Naive B cell (primary cell): ENCODE measurements around the gene SMYD3. TPM values are rescaled to one million over a fixed set of nuclear protein-coding genes. Genes with fewer than 3 reads are reported as not detected.
A peak's percentile ranks its signal among the peaks of the same experiment; 100 is the strongest.

Source experiments
- ATAC-seq, 2 donors: fragments of 150-1000 bp; cut with Tn5 transposase; 2 replicates each; pipeline ENCODE4 v1.10.0; 2021; ENCODE audit warnings: low read depth in 2 of 2, mild to moderate bottlenecking in 2 of 2, moderate library complexity in 2 of 2
- DNase-seq: peaks from one replicate; pipeline ENCODE4 v3.0.0; 2022
- H3K27ac Mint-ChIP-seq, 6 donors: one replicate each; pipeline ENCODE4 v1.8.0; 2020 to 2022; ENCODE audit warnings: mild to moderate bottlenecking in 6 of 6, mixed read lengths in 6 of 6, moderate library complexity in 5 of 6, inconsistent platforms in 2 of 6
- H3K27me3 Mint-ChIP-seq, 3 donors: one replicate each; pipeline ENCODE4 v1.8.0; 2021 to 2022; ENCODE audit warnings: mixed read lengths in 3 of 3, mild to moderate bottlenecking in 1 of 3
- H3K36me3 Mint-ChIP-seq, 2 donors: one replicate each; pipeline ENCODE4 v1.8.0; 2020 to 2022; ENCODE audit warnings: mixed read lengths in 2 of 2, inconsistent platforms in 1 of 2, mild to moderate bottlenecking in 1 of 2
- H3K4me1 Mint-ChIP-seq, 3 donors: one replicate each; pipeline ENCODE4 v1.8.0; 2020 to 2022; ENCODE audit warnings: mixed read lengths in 3 of 3, inconsistent platforms in 1 of 3, mild to moderate bottlenecking in 1 of 3, moderate library complexity in 1 of 3
- H3K4me3 Mint-ChIP-seq, 8 donors: one replicate each; pipeline ENCODE4 v1.8.0; 2020 to 2022; ENCODE audit warnings: mild to moderate bottlenecking in 8 of 8, mixed read lengths in 8 of 8, moderate library complexity in 8 of 8, inconsistent platforms in 2 of 8
- H3K9me3 Mint-ChIP-seq, 7 donors: one replicate each; pipeline ENCODE4 v1.8.0; 2020 to 2022; ENCODE audit warnings: mixed read lengths in 7 of 7, mild to moderate bottlenecking in 5 of 7, inconsistent platforms in 2 of 7, moderate library complexity in 1 of 7
- polyA plus RNA-seq, 6 donors: library from polyadenylated mRNA; unstranded; fragments of 300-500 nt; fragmentation: Illumina TruSeq; gene quantifications; one replicate each; pipeline ENCODE4 v1.2.3, GENCODE V29; 2021; ENCODE audit warnings: low read depth in 6 of 6

SMYD3 gene
- polyA plus RNA-seq, 6 donors from 2014 or later = 15.8 to 27.3 (median 19.5) TPM

GRCh38 chr1:246309247-246309884 is 197.7 kb downstream of the SMYD3 start:
- DNase-seq = no peak
- no peak overlapping the region for H3K27ac Mint-ChIP-seq
- H3K36me3 Mint-ChIP-seq = peaks cover 9 to 18% of the 10 kb centered on the region in 2 donors
- peaks cover 0 to 5% (median 0%) of the 10 kb centered on the region in 3 donors for H3K4me1 Mint-ChIP-seq
- no peak overlapping the region for H3K4me3 Mint-ChIP-seq
- ATAC-seq = no peak
- no peaks in the 10 kb centered on the region for H3K27me3 Mint-ChIP-seq
- peaks cover 0 to 4% (median 0%) of the 10 kb centered on the region in 7 donors for H3K9me3 Mint-ChIP-seq

- Mint-ChIP-seq H3K36me3 (peaks cover 9 to 18% of the 10 kb centered on the region in 2 donors), H3K27ac (no peak overlapping the region), H3K27me3 (no peaks in the 10 kb centered on the region), H3K4me1 (peaks cover 0 to 5% (median 0%) of the 10 kb centered on the region in 3 donors), H3K4me3 (no peak overlapping the region), H3K9me3 (peaks cover 0 to 4% (median 0%) of the 10 kb centered on the region in 7 donors)
- DNase-seq (no peak), ATAC-seq (no peak)
Observed at GRCh38 chr1:246308533-246309075, 198.5 kb downstream of the SMYD3 start.

DNA sequence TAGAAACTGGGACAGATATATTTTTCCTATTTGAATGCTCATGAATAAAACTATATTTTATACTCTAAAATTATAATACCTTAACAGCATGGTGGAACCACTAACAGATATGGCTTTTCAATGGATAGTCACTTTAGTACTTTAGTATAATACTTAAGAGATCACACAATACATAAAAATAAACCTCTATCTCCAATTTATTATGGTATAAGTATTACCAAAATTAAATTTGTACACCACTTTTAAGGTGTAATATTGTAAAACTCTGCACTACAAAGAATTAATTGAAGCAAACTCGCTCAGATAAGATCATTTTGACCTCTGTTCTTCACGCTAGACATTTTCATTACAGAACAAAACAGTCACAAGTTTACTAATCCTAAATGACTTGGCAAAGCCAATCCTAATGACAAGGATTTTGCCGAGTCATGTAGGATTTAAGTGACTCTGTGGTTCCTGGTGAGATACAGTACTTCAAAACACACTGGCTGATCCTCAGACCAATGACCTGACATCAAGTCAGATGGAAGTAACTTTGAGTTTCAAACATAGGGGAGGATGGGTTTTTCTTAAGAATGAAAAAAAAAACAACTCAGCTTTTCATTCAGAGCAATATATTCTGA is 200.6 kb downstream of the SMYD3 start:
- Mint-ChIP-seq H3K4me1 (peaks cover 0 to 5% (median 0%) of the 10 kb centered on the region in 3 donors), H3K4me3 (no peak overlapping the region), H3K9me3 (no peaks in the 10 kb centered on the region), H3K36me3 (peaks cover 5 to 11% of the 10 kb centered on the region in 2 donors), H3K27ac (no peak overlapping the region), H3K27me3 (no peaks in the 10 kb centered on the region)
- DNase-seq (no peak), ATAC-seq (no peak)

GRCh38 chr1:246304484-246305259 is 202.4 kb downstream of the SMYD3 start:
- Mint-ChIP-seq H3K9me3 (no peaks in the 10 kb centered on the region), H3K27ac (peak overlapping the region in 1 of 6 donors; percentile 60), H3K36me3 (no peaks in the 10 kb centered on the region), H3K4me1 (no peaks in the 10 kb centered on the region), H3K4me3 (no peak overlapping the region), H3K27me3 (no peaks in the 10 kb centered on the region)
- ATAC-seq (no peak), DNase-seq (no peak)

GRCh38 chr1:246302711-246303317 is 204.3 kb downstream of the SMYD3 start:
- Mint-ChIP-seq H3K36me3 (no peaks in the 10 kb centered on the region), H3K9me3 (no peaks in the 10 kb centered on the region), H3K27me3 (no peaks in the 10 kb centered on the region), H3K27ac (no peak overlapping the region), H3K4me3 (no peak overlapping the region), H3K4me1 (no peaks in the 10 kb centered on the region)
- no peak for DNase-seq
- no peak for ATAC-seq

GRCh38 chr1:246302251-246302625 is 204.8 kb downstream of the SMYD3 start:
- Mint-ChIP-seq H3K27me3 (no peaks in the 10 kb centered on the region), H3K4me1 (no peaks in the 10 kb centered on the region), H3K4me3 (no peak overlapping the region), H3K36me3 (no peaks in the 10 kb centered on the region), H3K27ac (no peak overlapping the region), H3K9me3 (no peaks in the 10 kb centered on the region)
- no peak for DNase-seq
- no peak for ATAC-seq

DNA sequence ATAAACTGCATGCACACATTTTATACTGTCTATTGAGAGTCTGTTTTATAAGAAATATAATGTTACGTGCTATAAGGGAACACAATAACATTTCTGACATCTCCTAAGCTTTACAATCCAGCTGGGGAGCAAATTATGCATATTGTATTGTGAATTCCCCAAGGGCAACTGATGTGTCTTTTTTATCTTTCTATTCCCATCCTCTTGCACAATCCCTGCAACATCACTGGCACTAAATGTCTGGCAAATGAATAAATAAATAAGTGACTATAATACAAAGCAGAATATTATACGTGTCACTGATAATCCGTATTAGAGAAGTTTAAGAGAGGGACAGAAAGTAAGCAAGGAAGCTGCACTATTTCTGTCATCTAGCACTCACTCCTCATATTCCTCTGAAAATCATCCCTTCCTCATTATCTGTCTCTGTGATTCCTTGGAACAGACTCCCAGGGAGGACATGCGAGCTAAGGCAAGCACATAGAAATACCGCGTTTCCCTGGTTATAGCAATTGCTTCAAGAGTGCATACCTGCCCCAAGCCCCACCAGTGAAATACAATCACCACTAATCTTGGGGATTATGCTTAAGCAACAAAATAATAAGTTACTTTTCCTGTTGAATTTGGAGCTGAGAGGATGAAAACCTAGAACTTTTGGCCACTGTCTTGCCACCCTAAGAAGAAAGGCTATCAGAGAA is 205.4 kb downstream of the SMYD3 start:
- no peak overlapping the region for H3K27ac Mint-ChIP-seq

DNA sequence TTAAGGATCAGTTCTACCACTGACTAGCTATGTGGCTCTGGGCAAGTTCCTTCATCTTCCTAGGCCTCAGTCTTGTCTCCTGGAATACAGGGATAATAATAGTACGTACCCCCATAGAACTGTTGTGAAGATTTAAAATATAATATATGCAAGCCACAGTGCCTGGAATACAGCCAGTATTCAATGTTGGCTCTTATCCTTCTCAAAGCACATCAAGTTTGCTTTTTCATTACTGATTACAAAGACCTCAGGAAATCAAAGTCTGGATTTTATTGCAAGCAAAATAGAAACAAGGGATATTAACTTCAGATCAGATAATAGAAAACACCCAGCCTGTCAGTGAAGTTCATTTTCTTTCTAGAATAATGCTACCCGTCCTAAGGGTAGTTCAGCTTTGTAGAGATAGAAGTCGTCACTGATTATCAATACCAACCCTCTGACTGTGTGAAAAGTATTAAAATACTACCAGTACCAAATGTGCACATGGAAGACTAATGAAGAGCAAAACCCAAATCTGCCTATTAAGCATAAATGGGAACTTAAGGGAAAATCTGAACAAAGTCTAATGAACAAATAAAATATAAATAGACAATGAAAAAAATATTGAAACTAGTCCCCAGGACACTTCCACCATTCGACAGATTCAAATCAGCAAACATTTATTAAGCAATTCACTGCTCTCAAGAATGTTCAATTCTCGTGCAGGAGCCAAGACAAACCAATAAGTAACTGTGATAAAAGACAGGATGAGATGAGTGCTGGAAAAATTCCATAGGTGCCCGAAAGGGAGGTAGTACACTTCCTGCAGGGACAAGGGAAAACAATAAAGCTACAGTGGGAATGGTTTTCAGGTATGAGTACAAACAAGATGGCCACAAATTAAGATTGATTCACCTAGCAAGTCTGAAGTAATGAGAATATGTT is 206.2 kb downstream of the SMYD3 start:
- Mint-ChIP-seq H3K4me3 (no peak overlapping the region), H3K27me3 (no peaks in the 10 kb centered on the region), H3K9me3 (no peaks in the 10 kb centered on the region), H3K36me3 (peaks cover 0 to 1% of the 10 kb centered on the region in 2 donors), H3K4me1 (peaks cover 0 to 12% (median 3%) of the 10 kb centered on the region in 3 donors), H3K27ac (no peak overlapping the region)
- ATAC-seq = no peak
- DNase-seq = no peak

More for the DNA sequence above, 205.4 kb downstream of the SMYD3 start:
- Mint-ChIP-seq H3K4me3 (no peak overlapping the region), H3K36me3 (no peaks in the 10 kb centered on the region), H3K9me3 (no peaks in the 10 kb centered on the region), H3K4me1 (peaks cover 0 to 5% (median 3%) of the 10 kb centered on the region in 3 donors), H3K27me3 (no peaks in the 10 kb centered on the region)
- ATAC-seq = no peak
- DNase-seq = no peak

GRCh38 chr1:246297279-246298265 is 209.5 kb downstream of the SMYD3 start:
- H3K36me3 Mint-ChIP-seq = peaks cover 6 to 8% of the 10 kb centered on the region in 2 donors
- ATAC-seq = no peak
- H3K4me1 Mint-ChIP-seq = peaks cover 0 to 16% (median 3%) of the 10 kb centered on the region in 3 donors
- no peaks in the 10 kb centered on the region for H3K27me3 Mint-ChIP-seq
- H3K4me3 Mint-ChIP-seq = no peak overlapping the region
- DNase-seq = no peak
- H3K27ac Mint-ChIP-seq = no peak overlapping the region
- no peaks in the 10 kb centered on the region for H3K9me3 Mint-ChIP-seq

GRCh38 chr1:246295968-246296367 is 211.1 kb downstream of the SMYD3 start:
- peaks cover 0 to 16% (median 3%) of the 10 kb centered on the region in 3 donors for H3K4me1 Mint-ChIP-seq
- H3K27me3 Mint-ChIP-seq = no peaks in the 10 kb centered on the region
- H3K27ac Mint-ChIP-seq = peak overlapping the region in 1 of 6 donors; percentile 16
- DNase-seq (no peak), ATAC-seq (no peak)
- peaks cover 6 to 8% of the 10 kb centered on the region in 2 donors for H3K36me3 Mint-ChIP-seq
- H3K4me3 Mint-ChIP-seq = no peak overlapping the region
- no peaks in the 10 kb centered on the region for H3K9me3 Mint-ChIP-seq

DNA sequence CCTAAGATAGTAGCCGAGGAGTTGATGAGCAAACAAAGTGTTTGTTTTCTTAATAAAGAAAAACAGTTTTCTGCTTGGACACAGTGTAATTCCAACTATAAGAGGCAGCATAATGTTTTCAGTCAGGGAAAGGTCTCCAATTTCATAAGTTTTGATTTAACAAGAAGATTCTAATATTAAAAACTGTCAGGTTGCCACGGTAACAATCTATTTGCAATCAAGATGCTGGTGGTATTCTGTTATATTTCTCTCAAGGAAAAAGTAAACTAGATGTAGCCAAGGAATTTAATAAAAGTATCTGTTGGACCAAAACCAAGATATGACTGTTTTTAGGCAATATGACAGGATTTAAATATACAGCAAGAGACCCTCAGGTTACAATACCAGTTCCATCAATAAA is 211.7 kb downstream of the SMYD3 start:
- Mint-ChIP-seq H3K27ac (no peak overlapping the region), H3K27me3 (no peaks in the 10 kb centered on the region), H3K4me3 (no peak overlapping the region), H3K4me1 (peaks cover 0 to 16% (median 3%) of the 10 kb centered on the region in 3 donors), H3K36me3 (peaks cover 8 to 10% of the 10 kb centered on the region in 2 donors), H3K9me3 (no peaks in the 10 kb centered on the region)
- DNase-seq = no peak
- ATAC-seq = no peak
